UCSD-AML1 (cell line): ENCODE measurements around the gene CKAP2L.

Source experiments
- DNase-seq: peaks from one replicate; lab custom pipeline; 2025; ENCODE audit not compliant: unreplicated experiment; lab: John Stamatoyannopoulos, UW

Gene CKAP2L

GRCh38 chr2:112793449-112793978, 29.1 kb upstream of the CKAP2L start:
- no peak for DNase-seq

GRCh38 chr2:112792419-112792818, 28.0 kb upstream of the CKAP2L start:
- no peak for DNase-seq

- no peak for DNase-seq
Measured at GRCh38 chr2:112791693-112792230, 27.4 kb upstream of the CKAP2L start.

- DNase-seq: no peak
Measured at GRCh38 chr2:112791019-112791418, 26.6 kb upstream of the CKAP2L start.

- DNase-seq: no peak
Measured at GRCh38 chr2:112790305-112790704, 25.9 kb upstream of the CKAP2L start.

- no peak for DNase-seq
Measured at GRCh38 chr2:112789186-112789585, 24.8 kb upstream of the CKAP2L start.

- DNase-seq: no peak
Measured at GRCh38 chr2:112788653-112789052, 24.2 kb upstream of the CKAP2L start.

GRCh38 chr2:112787729-112788393, 23.5 kb upstream of the CKAP2L start:
- no peak for DNase-seq

- DNase-seq: no peak
Measured at GRCh38 chr2:112787294-112787693, 22.9 kb upstream of the CKAP2L start.

- no peak for DNase-seq
Measured at GRCh38 chr2:112784199-112785189, 20.1 kb upstream of the CKAP2L start, which contains the start of gene IL1A. Gene IL1A, minus strand, starts transcription at chr2:112784493. Its CDS starts 723 bp downstream, at chr2:112783770.

- DNase-seq: no peak
Measured at GRCh38 chr2:112783187-112783714, 18.8 kb upstream of the CKAP2L start.

GRCh38 chr2:112782234-112782799, 17.9 kb upstream of the CKAP2L start:
- no peak for DNase-seq

GRCh38 chr2:112779598-112779997, 15.2 kb upstream of the CKAP2L start:
- no peak for DNase-seq

- DNase-seq: no peak
Measured at GRCh38 chr2:112777036-112777435, 12.6 kb upstream of the CKAP2L start.

- no peak for DNase-seq
Measured at GRCh38 chr2:112776113-112776512, 11.7 kb upstream of the CKAP2L start.

- DNase-seq: no peak
Measured at GRCh38 chr2:112774536-112775285, 10.3 kb upstream of the CKAP2L start.

- no peak for DNase-seq
Measured at GRCh38 chr2:112773556-112773955, 9.1 kb upstream of the CKAP2L start.

- no peak for DNase-seq
Measured at GRCh38 chr2:112772911-112773475, 8.6 kb upstream of the CKAP2L start.

GRCh38 chr2:112772322-112772721, 7.9 kb upstream of the CKAP2L start:
- DNase-seq: no peak

- no peak for DNase-seq
Measured at GRCh38 chr2:112768432-112768831, 4.0 kb upstream of the CKAP2L start.
